ENCODE measurements around the gene D2HGDH. TPM values are rescaled to one million over a fixed set of nuclear protein-coding genes. Genes with fewer than 3 reads are reported as not detected.

Gene D2HGDH
- total RNA-seq, 1 experiment from 2014 or later, result 46.3 TPM

GRCh38 chr2:241797441-241798080, 63.1 kb downstream of the D2HGDH start:
- Histone ChIP-seq H3K9me3 (ENCODE audit: control insufficient read depth in 1 of 2, insufficient read depth in 1 of 2, low read depth in 1 of 2, low read length in 2 of 2) (no peaks in the 10 kb centered on the region), H3K27me3 (ENCODE audit: insufficient read depth, low read length) (no peaks in the 10 kb centered on the region), H3K79me2 (ENCODE audit: insufficient read depth, low read length) (no peaks in the 10 kb centered on the region), H3K9me2 (ENCODE audit: insufficient read depth) (no peaks in the 10 kb centered on the region), H2AFZ (ENCODE audit: low read depth, low read length, poor library complexity, severe bottlenecking) (no peak overlapping the region), H3K4me3 (replicated peaks in 1 of 2; ENCODE audit: low read depth in 1 of 2, low read length in 2 of 2) (no peak overlapping the region), H3K4me1 (ENCODE audit: control insufficient read depth in 1 of 2, insufficient read depth in 2 of 2, low read length in 2 of 2) (no peaks in the 10 kb centered on the region), H3K27ac (ENCODE audit: low read depth, low read length) (no peak overlapping the region), H3K9ac (ENCODE audit: low read length) (no peak overlapping the region), H3K4me2 (ENCODE audit: low read length) (no peak overlapping the region), H4K20me1 (ENCODE audit: insufficient read depth) (no peaks in the 10 kb centered on the region), H3K36me3 (ENCODE audit: control insufficient read depth in 1 of 2, insufficient read depth in 2 of 2, low read length in 2 of 2) (no peaks in the 10 kb centered on the region)
- TF ChIP-seq POLR2AphosphoS5 (IDR thresholded peaks at IDR 0.05; ENCODE audit: low read depth, low read length), result no peak
- no peak for TF ChIP-seq SIN3A (IDR thresholded peaks at IDR 0.05; ENCODE audit: low read depth)
- no peak for TF ChIP-seq REST (IDR thresholded peaks at IDR 0.05; ENCODE audit: low read depth)
- no peak for TF ChIP-seq CTCF (IDR thresholded peaks at IDR 0.05 in 2 of 3, conservative IDR thresholded peaks at IDR 0.05 in 1 of 3; ENCODE audit: borderline replicate concordance in 1 of 3, insufficient read depth in 1 of 3, low read depth in 2 of 3, low read length in 2 of 3)
- TF ChIP-seq ZBTB33 (IDR thresholded peaks at IDR 0.05; ENCODE audit: extremely low read depth, insufficient replicate concordance, low read length), result no peak
- TF ChIP-seq JUND (IDR thresholded peaks at IDR 0.05), result no peak
- no peak for TF ChIP-seq EGR1 (IDR thresholded peaks at IDR 0.05; ENCODE audit: low read depth)
- TF ChIP-seq ATF3 (IDR thresholded peaks at IDR 0.05), result no peak
- TF ChIP-seq SP1 (IDR thresholded peaks at IDR 0.05; ENCODE audit: low read depth), result no peak
- no peak for TF ChIP-seq ZFX (IDR thresholded peaks at IDR 0.05)
- TF ChIP-seq TCF7L2 (IDR thresholded peaks at IDR 0.05; ENCODE audit: borderline replicate concordance, extremely low read depth, insufficient read depth, insufficient read length), result no peak
- TF ChIP-seq EZH2 (IDR thresholded peaks at IDR 0.05), result no peak
- no peak for TF ChIP-seq ZNF274 (IDR thresholded peaks at IDR 0.05; ENCODE audit: low read depth, low read length)
- TF ChIP-seq POLR2A (IDR thresholded peaks at IDR 0.05; ENCODE audit: borderline replicate concordance, extremely low read depth, insufficient read depth, insufficient read length), result no peak
- no peak for TF ChIP-seq YY1 (IDR thresholded peaks at IDR 0.05; ENCODE audit: extremely low read depth, insufficient replicate concordance, low read depth, low read length)
- no peak for TF ChIP-seq EZH2phosphoT487 (IDR thresholded peaks at IDR 0.05; ENCODE audit: borderline replicate concordance)
- TF ChIP-seq MAX (IDR thresholded peaks at IDR 0.05), result no peak
- TF ChIP-seq RAD21 (IDR thresholded peaks at IDR 0.05; ENCODE audit: low read depth), result no peak
- no peak for TF ChIP-seq ELF1 (IDR thresholded peaks at IDR 0.05; ENCODE audit: borderline replicate concordance, low read depth)
- no TSS peak for BruUV-seq (replicated peaks)
- intact Hi-C loops (cut with micrococcal nuclease), result no loop called here
- ChIA-PET POLR2A (no interaction called here), CTCF (no interaction called here), RAD21 (ENCODE audit: low non-redundant PET in 1 of 2, low total read pairs in 2 of 2, uncharacterized antibody in 2 of 2, unreplicated experiment in 2 of 2) (no interaction called here)
- DNase-seq (ENCODE audit: low read depth, low spot score), result no peak
- no peak for ATAC-seq
